ENCODE data around the gene GALK2.

GRCh38 chr15:49379996-49380395 lies 209.9 kb downstream of the GALK2 start:
- TF ChIP-seq ZC3H10 (CRISPR knock-in tag; IDR thresholded peaks at IDR 0.05) (no peak), TOX (CRISPR knock-in tag; IDR thresholded peaks at IDR 0.05; ENCODE audit: borderline replicate concordance) (no peak)

Measured in SK-N-SH treated with all-trans-retinoic acid at 6 μM for 48 hours (cell line).